ENCODE measurements around the gene ANKRD6. TPM values are rescaled to one million over a fixed set of nuclear protein-coding genes. Genes with fewer than 3 reads are reported as not detected.
A peak's percentile ranks its signal among the peaks of the same experiment; 100 is the strongest.

Gene ANKRD6
- total RNA-seq, 1 experiment from 2014 or later: 5.6 TPM

DNA sequence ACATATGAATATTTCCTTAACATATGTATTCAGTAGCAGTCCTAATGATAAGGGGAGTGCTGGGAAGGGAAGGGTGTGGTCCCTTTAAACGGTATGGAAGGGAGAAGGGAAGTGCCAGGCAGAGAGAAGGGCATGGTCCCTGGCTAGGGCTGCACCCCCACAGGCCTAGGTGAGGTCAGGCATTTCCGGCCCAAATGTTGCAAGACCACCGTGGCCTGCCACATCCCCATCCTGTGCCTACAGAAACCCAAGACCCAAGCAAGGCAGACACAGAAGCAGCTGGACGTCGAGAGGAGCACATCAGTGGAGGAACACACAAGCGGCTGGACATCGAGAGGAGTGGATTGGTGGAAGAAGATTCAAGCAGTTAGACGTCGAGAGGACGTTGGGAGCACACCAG is 26.8 kb upstream of the ANKRD6 start:
- Histone ChIP-seq H3K4me1 (ENCODE audit: insufficient read depth, low read length) (peaks cover 13% of the 10 kb centered on the region), H2AK5ac (ENCODE audit: insufficient read length, low read length) (no peak overlapping the region), H3K27me3 (ENCODE audit: insufficient read depth, low read length) (no peaks in the 10 kb centered on the region), H4K91ac (ENCODE audit: insufficient read length, low read depth, low read length) (no peak overlapping the region), H3K56ac (ENCODE audit: insufficient read length, low read depth, low read length) (no peak overlapping the region), H4K20me1 (ENCODE audit: control insufficient read depth, insufficient read depth, insufficient read length) (no peaks in the 10 kb centered on the region), H3K14ac (ENCODE audit: insufficient read depth, low read length) (no peak overlapping the region), H2BK20ac (ENCODE audit: low read depth, low read length, poor library complexity, severe bottlenecking) (no peak overlapping the region), H4K8ac (replicated peaks; ENCODE audit: insufficient read length, low read depth, low read length) (no peak overlapping the region), H2BK120ac (ENCODE audit: low read depth, low read length, poor library complexity, severe bottlenecking) (no peak overlapping the region), H2BK12ac (ENCODE audit: insufficient read length, low read depth, low read length) (no peak overlapping the region), H4K5ac (ENCODE audit: insufficient read length, low read depth, low read length) (no peak overlapping the region), H3K9me3 (ENCODE audit: control insufficient read depth, low read depth, low read length) (no peaks in the 10 kb centered on the region), H2AFZ (ENCODE audit: low read length) (no peak overlapping the region), H3K23me2 (ENCODE audit: insufficient read length, low read depth, low read length, poor library complexity, severe bottlenecking) (peaks cover 13% of the 10 kb centered on the region), H3K4ac (ENCODE audit: low read depth, low read length) (no peak overlapping the region), H3K9ac (ENCODE audit: extremely low read depth, insufficient read length, low read length) (no peak overlapping the region), H3K79me2 (ENCODE audit: insufficient read depth, low read length) (peaks cover 5% of the 10 kb centered on the region; the same call in 1 of the 2 replicates), H3K79me1 (ENCODE audit: insufficient read depth, low read depth, low read length, poor library complexity, severe bottlenecking) (no peaks in the 10 kb centered on the region), H2BK5ac (ENCODE audit: insufficient read length, low read length) (no peak overlapping the region), H3T11ph (ENCODE audit: low read length) (no peak overlapping the region), H3K23ac (ENCODE audit: insufficient read length, low read depth, low read length) (no peak overlapping the region), H2BK15ac (ENCODE audit: low read depth, low read length) (no peak overlapping the region), H3K27ac (ENCODE audit: insufficient read length, low read depth, low read length) (no peak overlapping the region), H3K4me2 (ENCODE audit: insufficient read depth, insufficient read length, low read length) (no peak overlapping the region), H3K18ac (ENCODE audit: insufficient read length, low read depth, low read length) (no peak overlapping the region)
- Mint-ChIP-seq H3K4me1 (peaks cover 47 to 56% of the 10 kb centered on the region in 2 experiments), H3K36me3 (ENCODE audit: insufficient read depth in 1 of 3, low read depth in 3 of 3) (no peaks in the 10 kb centered on the region), H3K27me3 (ENCODE audit: low read depth) (peaks cover 31% of the 10 kb centered on the region), H3K4me3 (peak overlapping the region in 1 of 2 experiments; percentile 2; a peak in 1 of 5 replicates), H3K27ac (no peak overlapping the region; a peak in 1 of 7 replicates), H3K9me3 (no peaks in the 10 kb centered on the region; a peak in 1 of 5 replicates)
- TF ChIP-seq, protein P1, sequence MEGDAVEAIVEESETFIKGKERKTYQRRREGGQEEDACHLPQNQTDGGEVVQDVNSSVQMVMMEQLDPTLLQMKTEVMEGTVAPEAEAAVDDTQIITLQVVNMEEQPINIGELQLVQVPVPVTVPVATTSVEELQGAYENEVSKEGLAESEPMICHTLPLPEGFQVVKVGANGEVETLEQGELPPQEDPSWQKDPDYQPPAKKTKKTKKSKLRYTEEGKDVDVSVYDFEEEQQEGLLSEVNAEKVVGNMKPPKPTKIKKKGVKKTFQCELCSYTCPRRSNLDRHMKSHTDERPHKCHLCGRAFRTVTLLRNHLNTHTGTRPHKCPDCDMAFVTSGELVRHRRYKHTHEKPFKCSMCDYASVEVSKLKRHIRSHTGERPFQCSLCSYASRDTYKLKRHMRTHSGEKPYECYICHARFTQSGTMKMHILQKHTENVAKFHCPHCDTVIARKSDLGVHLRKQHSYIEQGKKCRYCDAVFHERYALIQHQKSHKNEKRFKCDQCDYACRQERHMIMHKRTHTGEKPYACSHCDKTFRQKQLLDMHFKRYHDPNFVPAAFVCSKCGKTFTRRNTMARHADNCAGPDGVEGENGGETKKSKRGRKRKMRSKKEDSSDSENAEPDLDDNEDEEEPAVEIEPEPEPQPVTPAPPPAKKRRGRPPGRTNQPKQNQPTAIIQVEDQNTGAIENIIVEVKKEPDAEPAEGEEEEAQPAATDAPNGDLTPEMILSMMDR (conservative IDR thresholded peaks at IDR 0.05): no peak
- no peak for DNase-seq
- WGBS (ENCODE audit: extremely low coverage, insufficient read length, low lambda C conversion rate): no CpG with 5 or more reads among the region's 10 CpGs
